ENCODE results near the gene MARVELD1.
"Not testable (repeated sequence)": the region's sequence is repeated elsewhere in the genome, so short reads cannot be mapped to it uniquely, and the experiment has no call there.

The MARVELD1 gene

GRCh38 chr10:97713339-97713825, at the start of gene MARVELD1:
Gene MARVELD1 (plus strand): TSS chr10:97713730. CDS start chr10:97713877, 147 bp downstream.
- DNase-seq = no peak
- no peak for TF ChIP-seq GATA1 (IDR thresholded peaks at IDR 0.05; ENCODE audit: low read depth, low read length)

GRCh38 chr10:97664282-97664850, 49.2 kb upstream of the MARVELD1 start:
- peak; percentile 86 to 93 for DNase-seq
- no peak for TF ChIP-seq POLR2A (IDR thresholded peaks at IDR 0.05; ENCODE audit: low read length)
- peak; percentile 61 for TF ChIP-seq GATA1 (IDR thresholded peaks at IDR 0.05; ENCODE audit: low read depth, low read length)

GRCh38 chr10:97666992-97667391, 46.5 kb upstream of the MARVELD1 start:
- TF ChIP-seq POLR2A (IDR thresholded peaks at IDR 0.05; ENCODE audit: low read length) (no peak), GATA1 (IDR thresholded peaks at IDR 0.05; ENCODE audit: low read depth, low read length) (no peak)
- no peak for DNase-seq

- DNase-seq = peak in 1 of 2 experiments; percentile 19
- TF ChIP-seq GATA1 (IDR thresholded peaks at IDR 0.05; ENCODE audit: low read depth, low read length) = no peak
- no peak for TF ChIP-seq POLR2A (IDR thresholded peaks at IDR 0.05; ENCODE audit: low read length)
Measured at GRCh38 chr10:97667463-97667862, 46.1 kb upstream of the MARVELD1 start.

- no peak for TF ChIP-seq POLR2A (IDR thresholded peaks at IDR 0.05; ENCODE audit: low read length)
- no peak for TF ChIP-seq GATA1 (IDR thresholded peaks at IDR 0.05; ENCODE audit: low read depth, low read length)
- no peak for DNase-seq
Measured at GRCh38 chr10:97669571-97669970, 44.0 kb upstream of the MARVELD1 start.

DNA sequence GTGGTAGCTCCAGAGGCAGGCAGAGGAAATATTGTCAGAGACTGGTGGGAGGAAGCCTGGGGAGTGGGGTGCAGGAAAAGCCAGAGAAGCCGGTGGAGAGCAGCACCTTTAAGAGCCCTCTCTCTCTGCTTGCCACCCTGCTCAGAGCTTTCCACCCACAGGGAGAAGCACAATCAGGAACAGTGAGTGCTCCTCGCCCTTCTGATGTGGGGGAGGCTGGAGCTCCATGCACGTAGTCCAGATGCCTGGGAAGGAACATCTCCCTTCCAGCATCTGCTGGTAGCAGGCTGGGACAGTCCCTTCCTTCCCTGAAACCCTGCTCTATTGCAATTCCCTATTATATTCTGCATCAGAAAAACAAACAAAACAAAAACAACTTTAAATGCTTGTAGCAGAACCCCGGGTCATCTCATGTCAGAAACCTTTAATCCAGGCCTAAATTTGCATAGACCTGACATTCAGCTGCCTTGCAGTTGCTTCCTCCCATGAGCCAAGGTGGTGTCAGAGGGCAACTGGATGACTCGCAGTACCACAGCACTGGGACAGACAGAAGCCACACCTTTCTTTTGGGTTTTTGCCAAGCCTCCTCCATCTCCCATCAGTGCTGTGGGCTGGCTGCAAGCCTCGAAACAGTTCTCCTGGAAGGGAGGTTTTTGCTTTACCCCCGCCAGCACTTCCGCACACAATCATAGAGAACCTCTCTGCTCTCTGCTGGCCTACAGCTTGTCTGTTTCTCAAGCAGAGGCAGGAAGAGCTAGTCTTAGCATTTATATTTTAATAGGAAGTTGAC, 39.6 kb upstream of the MARVELD1 start:
- peak; percentile 89 to 93 for DNase-seq
- TF ChIP-seq POLR2A (IDR thresholded peaks at IDR 0.05; ENCODE audit: low read length) (no peak), GATA1 (IDR thresholded peaks at IDR 0.05; ENCODE audit: low read depth, low read length) (no peak)

DNA sequence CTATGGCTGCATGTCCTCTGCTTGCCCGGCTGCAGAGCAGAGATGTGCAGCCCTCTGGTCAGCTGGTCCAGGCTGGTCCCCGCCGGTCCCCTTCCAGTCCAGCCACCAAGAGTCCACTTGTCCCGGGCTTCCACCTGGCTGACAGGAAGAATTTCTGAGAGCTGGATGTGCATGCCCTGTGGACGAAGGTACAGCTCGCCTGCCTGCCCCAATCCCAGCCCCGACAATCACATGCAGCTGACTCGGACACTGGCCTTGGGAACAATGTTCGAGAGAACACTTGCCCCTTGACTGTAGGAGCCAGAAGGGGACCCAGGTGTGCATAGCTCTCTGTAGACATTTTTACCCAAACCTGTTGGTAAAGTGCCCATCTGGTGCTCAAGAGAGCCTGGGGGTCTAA, 38.3 kb upstream of the MARVELD1 start:
- no peak for DNase-seq
- TF ChIP-seq POLR2A (IDR thresholded peaks at IDR 0.05; ENCODE audit: low read length) (no peak), GATA1 (IDR thresholded peaks at IDR 0.05; ENCODE audit: low read depth, low read length) (no peak)

GRCh38 chr10:97676770-97677581, 36.6 kb upstream of the MARVELD1 start:
- TF ChIP-seq POLR2A (IDR thresholded peaks at IDR 0.05; ENCODE audit: low read length) (peak; percentile 32), GATA1 (IDR thresholded peaks at IDR 0.05; ENCODE audit: low read depth, low read length) (no peak)
- DNase-seq = peak; percentile 69 to 82

- DNase-seq = no peak
Measured at GRCh38 chr10:97679594-97679993, 33.9 kb upstream of the MARVELD1 start.

GRCh38 chr10:97682042-97682441, 31.5 kb upstream of the MARVELD1 start:
- no peak for DNase-seq
- no peak for TF ChIP-seq GATA1 (IDR thresholded peaks at IDR 0.05; ENCODE audit: low read depth, low read length)
- no peak for TF ChIP-seq POLR2A (IDR thresholded peaks at IDR 0.05; ENCODE audit: low read length)

More at GRCh38 chr10:97679594-97679993, 33.9 kb upstream of the MARVELD1 start:
- TF ChIP-seq POLR2A (IDR thresholded peaks at IDR 0.05; ENCODE audit: low read length) (no peak), GATA1 (IDR thresholded peaks at IDR 0.05; ENCODE audit: low read depth, low read length) (no peak)

DNA sequence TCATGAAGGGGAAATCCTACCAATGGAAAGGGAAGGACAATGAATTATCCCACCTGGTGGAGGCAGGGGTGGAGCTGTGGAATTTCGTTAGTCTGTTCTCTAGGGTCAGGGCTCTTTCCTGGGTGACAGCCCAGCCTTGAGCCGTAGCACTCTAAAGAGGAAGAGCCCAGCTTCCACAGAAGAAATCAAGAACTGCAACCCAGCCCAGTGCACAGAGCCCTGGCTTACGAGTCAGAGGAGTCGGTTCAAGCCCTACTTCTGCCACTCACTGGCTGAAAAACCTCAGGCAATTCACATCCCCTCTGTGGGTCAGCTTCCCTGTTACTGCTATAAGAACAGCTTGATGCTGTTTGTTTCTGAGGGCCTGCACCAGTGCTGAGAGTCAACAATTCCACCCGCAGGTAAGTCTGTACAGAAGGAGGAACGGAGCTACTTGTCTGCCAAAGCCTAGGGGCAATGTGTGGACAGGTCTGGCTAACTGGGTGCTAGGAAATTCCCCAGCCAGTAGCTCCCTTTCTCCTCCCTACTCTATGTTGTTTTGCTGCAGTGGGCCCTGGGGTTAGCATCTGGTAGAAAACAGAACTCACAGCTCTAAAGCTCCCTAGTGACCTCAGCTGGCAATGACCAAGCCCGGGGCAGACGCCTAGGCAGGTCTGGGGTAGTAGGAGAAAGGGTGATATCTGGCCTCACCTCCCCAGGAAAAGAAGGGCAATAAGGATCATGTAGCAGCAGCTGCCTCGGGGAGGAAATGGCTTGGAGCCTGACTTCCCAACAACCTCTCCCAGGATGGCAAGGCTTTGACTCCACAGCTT, 29.8 kb upstream of the MARVELD1 start:
- no peak for TF ChIP-seq POLR2A (IDR thresholded peaks at IDR 0.05; ENCODE audit: low read length)
- DNase-seq = peak in 1 of 2 experiments; percentile 26

DNA sequence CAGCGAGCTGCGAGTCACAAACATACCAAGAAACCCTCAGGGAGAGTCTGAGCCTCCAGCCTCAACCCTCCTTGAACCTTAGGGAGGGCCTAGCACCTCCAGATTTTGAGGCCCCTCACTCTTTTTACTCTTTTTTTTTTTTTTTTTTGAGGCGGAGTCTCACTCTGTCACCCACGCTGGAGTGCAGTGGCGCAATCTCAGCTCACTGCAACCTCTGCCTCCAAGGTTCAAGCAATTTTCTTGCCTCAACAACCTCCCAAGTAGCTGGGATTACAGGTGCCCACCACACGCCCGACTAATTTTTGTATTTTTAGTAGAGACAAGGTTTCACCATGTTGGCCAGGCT, 29.2 kb upstream of the MARVELD1 start:
- DNase-seq = not testable (repeated sequence)

DNA sequence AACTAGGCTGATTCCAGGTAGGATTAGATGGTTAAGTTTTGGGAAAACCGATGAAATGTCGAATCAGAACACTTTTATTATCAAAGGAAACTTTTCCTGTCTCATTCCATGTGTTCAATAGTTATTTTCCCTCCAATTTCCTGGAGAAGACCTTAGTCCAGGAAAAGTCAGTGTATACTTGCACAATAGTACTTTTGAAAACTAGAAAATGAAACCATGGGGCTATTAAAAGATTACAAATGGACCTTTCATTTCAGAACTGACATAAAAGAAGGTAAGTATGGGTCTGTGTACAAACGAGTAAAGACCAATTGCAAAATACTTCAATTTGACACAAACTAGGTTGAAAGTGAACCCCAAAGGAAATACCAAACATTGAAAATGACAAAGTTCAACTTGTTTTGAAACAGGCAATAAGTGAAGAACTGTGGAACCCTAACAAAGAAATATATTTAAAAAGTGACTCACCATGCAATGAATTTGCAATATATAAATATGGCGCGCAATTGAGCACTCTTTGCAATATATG, 28.6 kb upstream of the MARVELD1 start:
- peak in 1 of 2 experiments; percentile 52 for DNase-seq
- TF ChIP-seq POLR2A (IDR thresholded peaks at IDR 0.05; ENCODE audit: low read length) (no peak), GATA1 (IDR thresholded peaks at IDR 0.05; ENCODE audit: low read depth, low read length) (no peak)

Data from erythroblast (primary cell).